Measurements from ENCODE around the gene MYO1B.

DNA sequence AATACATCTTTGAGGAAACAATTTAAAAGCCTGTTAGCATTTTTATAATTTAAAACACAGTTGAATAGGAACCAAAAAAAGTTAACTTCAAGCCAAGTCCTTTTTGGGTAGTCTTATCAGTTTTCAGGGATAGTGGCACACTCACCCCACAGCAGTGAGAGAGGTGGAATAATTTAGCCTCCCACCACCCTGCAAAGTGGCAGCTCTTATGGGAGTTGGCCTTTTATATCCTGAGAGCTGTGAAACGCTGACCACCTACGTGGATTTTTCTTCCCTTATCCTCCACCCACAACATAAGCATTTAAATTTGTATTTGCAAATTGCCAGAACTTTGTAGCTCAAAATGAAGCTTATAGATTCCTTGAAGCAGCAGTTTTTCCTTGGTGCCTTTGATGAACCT is 167.1 kb downstream of the MYO1B start:
- TF ChIP-seq CTCF (conservative IDR thresholded peaks at IDR 0.05; ENCODE audit: low read depth, low read length) (no peak), EZH2 (IDR thresholded peaks at IDR 0.05; ENCODE audit: low read length, unreplicated experiment) (no peak), EZH2phosphoT487 (IDR thresholded peaks at IDR 0.05; ENCODE audit: borderline replicate concordance, low read length) (no peak)

All from PC-3 (cell line).